Gastrocnemius medialis (tissue), 4 donors: ENCODE data around the gene ABTB1. TPM values are rescaled to one million over a fixed set of nuclear protein-coding genes. Genes with fewer than 3 reads are reported as not detected.
"Not testable (repeated sequence)": the region's sequence is repeated elsewhere in the genome, so short reads cannot be mapped to it uniquely, and the experiment has no call there.

Experiments used
- ATAC-seq, 2 donors: fragments of 150-250 bp; one replicate each; pipeline ENCODE4 v1.9.1; 2016
- DNase-seq, 2 donors: peaks; one replicate each; pipeline ENCODE4 v3.0.0-alpha.2; 2019
- H3K27ac ChIP-seq, 4 donors: fragments of 200-600 bp; sonication (generic); 1 replicate in 1 of 4; 2 replicates in 3 of 4; pipeline ENCODE4 v1.5.1; 2016 to 2018; ENCODE audit warnings: mild to moderate bottlenecking in 2 of 4, moderate library complexity in 1 of 4
- H3K27me3 ChIP-seq, 3 donors: fragments of 200-600 bp; sonication (generic) in 2 of 3; 1 replicate in 1 of 3; 2 replicates in 2 of 3; pipeline versions ENCODE4 v1.5.1 to v1.6.0; 2016 to 2019; ENCODE audit warnings: mild to moderate bottlenecking in 1 of 3, moderate library complexity in 1 of 3
- H3K36me3 ChIP-seq, 2 donors: fragments of 200-600 bp; sonication (generic) in 1 of 2; one replicate each; pipeline ENCODE4 v1.5.1; 2017 to 2018
- H3K4me1 ChIP-seq, 2 donors: fragments of 200-600 bp; sonication (generic) in 1 of 2; one replicate each; pipeline ENCODE4 v1.5.1; 2016 to 2017; ENCODE audit warnings: mild to moderate bottlenecking in 2 of 2
- H3K4me3 ChIP-seq, 4 donors: fragments of 200-600 bp; sonication (generic) in 3 of 4; 1 replicate in 1 of 4; 2 replicates in 3 of 4; pipeline ENCODE4 v1.5.1; 2016 to 2019; ENCODE audit warnings: mild to moderate bottlenecking in 2 of 4
- H3K9me3 ChIP-seq, 3 donors: fragments of 200-600 bp; sonication (generic) in 2 of 3; 1 replicate in 1 of 3; 2 replicates in 2 of 3; pipeline ENCODE4 v1.5.1; 2016 to 2019
- CTCF ChIP-seq, 5 experiments: fragments of 450-650 bp in 3 of 5; fragments of 200-600 bp in 2 of 5; sonication (generic) in 2 of 5; IDR thresholded peaks in 4 of 5; conservative IDR thresholded peaks in 1 of 5; 1 replicate in 4 of 5; 2 replicates in 1 of 5; pipeline ENCODE4 v1.5.1; 2016 to 2019; ENCODE audit warnings: antibody characterized with exemption in 5 of 5, mild to moderate bottlenecking in 3 of 5, moderate library complexity in 3 of 5
- POLR2A ChIP-seq, 2 donors: fragments of 450-650 bp; IDR thresholded peaks; one replicate each; pipeline ENCODE4 v1.6.1; 2017; ENCODE audit warnings: antibody characterized with exemption in 2 of 2, mild to moderate bottlenecking in 2 of 2, moderate library complexity in 2 of 2
- in situ Hi-C, 4 donors: fragments of 200-750 bp; cut with MboI; loops; one replicate each; pipeline versions ENCODE4 v1.15.0 to v1.8.0; 2017; ENCODE audit warnings: low sequenced_read_pairs in 4 of 4
- intact Hi-C: fragments of 100-400 bp; cut with DNase I; formaldehyde crosslinking; loops from one replicate; pipeline ENCODE4 v1.15.1; 2023; ENCODE audit warnings: low total_unique reads
- total RNA-seq, 4 donors: library from RNA; depleted of rRNA; stranded (reverse); fragments of >200 nt; gene quantifications; one replicate each; pipeline versions ENCODE4 v1.1.0 to v1.2.3, GENCODE V29; 2016

The ABTB1 gene
- total RNA-seq, 4 donors from 2014 or later, result 22.9 to 37.5 (median 30.1) TPM

- no peak for TF ChIP-seq POLR2A (IDR thresholded peaks at IDR 0.05)
- TF ChIP-seq CTCF (IDR thresholded peaks at IDR 0.05 in 4 of 5, conservative IDR thresholded peaks at IDR 0.05 in 1 of 5), result peak; percentile 87 to 97 (median 90)
- Histone ChIP-seq H3K4me1 (peaks cover 0 to 5% of the 10 kb centered on the region in 2 donors), H3K4me3 (no peak overlapping the region), H3K9me3 (no peaks in the 10 kb centered on the region), H3K27ac (no peak overlapping the region), H3K36me3 (no peaks in the 10 kb centered on the region), H3K27me3 (no peaks in the 10 kb centered on the region)
- in situ Hi-C loops, result loop anchor here (10.0 to 25.0 kb wide), 4 partner anchors 182 to 312 kb away; no protein-coding TSS in a partner anchor
- intact Hi-C loops, result loop anchor here (1.0 kb wide), 3 partner anchors 42 to 319 kb away; no protein-coding TSS in a partner anchor
- ATAC-seq, result peak; percentile 78 to 89
- no peak for DNase-seq
These were observed 20.3 kb upstream of the ABTB1 start for GRCh38 chr3:127652246-127652995.

- TF ChIP-seq POLR2A (IDR thresholded peaks at IDR 0.05), result no peak
- TF ChIP-seq CTCF (IDR thresholded peaks at IDR 0.05 in 4 of 5, conservative IDR thresholded peaks at IDR 0.05 in 1 of 5), result no peak
- Histone ChIP-seq H3K36me3 (no peaks in the 10 kb centered on the region), H3K9me3 (no peaks in the 10 kb centered on the region), H3K27me3 (no peaks in the 10 kb centered on the region), H3K27ac (no peak overlapping the region), H3K4me1 (peaks cover 0 to 5% of the 10 kb centered on the region in 2 donors), H3K4me3 (no peak overlapping the region)
- in situ Hi-C loops, result loop anchor here (10.0 to 25.0 kb wide), 4 partner anchors 180 to 310 kb away; no protein-coding TSS in a partner anchor
- intact Hi-C loops, result no loop called here
- ATAC-seq (no peak), DNase-seq (no peak)
These were observed 18.4 kb upstream of the ABTB1 start for GRCh38 chr3:127654374-127654773.

DNA sequence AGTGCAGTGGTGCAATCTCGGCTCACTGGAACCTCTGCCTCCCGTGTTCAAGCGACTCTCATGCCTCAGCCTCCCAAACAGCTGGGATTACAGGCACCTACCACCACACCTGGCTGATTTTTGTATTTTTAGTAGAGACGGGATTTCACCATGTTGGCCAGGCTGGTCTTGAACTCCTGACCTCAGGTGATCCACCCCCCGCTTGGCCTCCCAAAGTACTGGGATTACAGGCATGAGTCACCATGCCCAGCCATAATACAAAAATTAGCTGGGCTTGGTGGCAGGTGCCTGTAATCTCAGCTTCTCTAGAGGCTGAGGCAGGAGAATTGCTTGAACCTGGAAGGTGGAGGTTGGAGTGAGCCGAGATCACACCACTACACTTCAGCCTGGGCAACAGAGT lies 17.8 kb upstream of the ABTB1 start:
- H3K36me3 ChIP-seq, DNase-seq, intact Hi-C loops, H3K9me3 ChIP-seq, H3K4me3 ChIP-seq, ATAC-seq, H3K4me1 ChIP-seq, H3K27me3 ChIP-seq: not testable (repeated sequence)
- in situ Hi-C loops, result loop anchor here (10.0 to 25.0 kb wide), 4 partner anchors 180 to 310 kb away; no protein-coding TSS in a partner anchor
- H3K27ac ChIP-seq, result peak overlapping the region in 1 of 4 donors; percentile 50

DNA sequence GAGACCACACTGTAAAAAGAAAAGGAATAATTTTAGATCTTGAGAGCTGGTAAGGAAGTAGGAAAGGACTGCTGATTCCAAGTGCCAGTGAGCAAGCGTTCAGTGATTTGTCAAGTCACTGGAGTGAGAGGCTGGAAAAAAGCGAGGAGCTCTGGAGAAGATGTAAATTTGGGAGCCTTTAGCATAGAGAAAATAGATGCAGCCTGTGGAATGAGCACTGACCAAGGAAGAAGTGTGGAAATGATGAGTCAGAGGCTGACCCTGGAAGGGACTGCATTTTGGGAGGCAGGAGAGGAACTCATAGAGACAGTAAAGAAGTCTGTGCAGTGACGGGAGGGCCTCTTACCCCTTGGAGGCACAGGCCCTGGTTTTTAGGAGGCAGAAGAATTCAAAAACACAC lies 17.1 kb upstream of the ABTB1 start:
- no peak for TF ChIP-seq POLR2A (IDR thresholded peaks at IDR 0.05)
- no peak for TF ChIP-seq CTCF (IDR thresholded peaks at IDR 0.05 in 4 of 5, conservative IDR thresholded peaks at IDR 0.05 in 1 of 5)
- DNase-seq (no peak), ATAC-seq (no peak)
- Histone ChIP-seq H3K4me3 (no peak overlapping the region), H3K27ac (peak overlapping the region in 1 of 4 donors; percentile 50), H3K36me3 (no peaks in the 10 kb centered on the region), H3K27me3 (no peaks in the 10 kb centered on the region), H3K4me1 (peaks cover 0 to 5% of the 10 kb centered on the region in 2 donors), H3K9me3 (no peaks in the 10 kb centered on the region)
- intact Hi-C loops, result no loop called here
- in situ Hi-C loops, result loop anchor here (10.0 to 25.0 kb wide), 4 partner anchors 179 to 309 kb away; no protein-coding TSS in a partner anchor

- TF ChIP-seq CTCF (IDR thresholded peaks at IDR 0.05 in 4 of 5, conservative IDR thresholded peaks at IDR 0.05 in 1 of 5) (no peak), POLR2A (IDR thresholded peaks at IDR 0.05) (no peak)
- H3K27ac ChIP-seq, result no peak overlapping the region
- H3K4me1 ChIP-seq, result peaks cover 0 to 5% of the 10 kb centered on the region in 2 donors
- intact Hi-C loops (no loop called here), in situ Hi-C loops (loop anchor here (10.0 to 25.0 kb wide), 4 partner anchors 178 to 308 kb away; no protein-coding TSS in a partner anchor)
- no peaks in the 10 kb centered on the region for H3K27me3 ChIP-seq
- no peak overlapping the region for H3K4me3 ChIP-seq
- no peaks in the 10 kb centered on the region for H3K9me3 ChIP-seq
- DNase-seq (no peak), ATAC-seq (no peak)
- no peaks in the 10 kb centered on the region for H3K36me3 ChIP-seq
These were observed 15.8 kb upstream of the ABTB1 start for GRCh38 chr3:127656906-127657305.
